Endothelial cell of umbilical vein (primary cell): ENCODE data around the gene INTS4. TPM values are rescaled to one million over a fixed set of nuclear protein-coding genes. Genes with fewer than 3 reads are reported as not detected.

Experiments used
- BruUV-seq: library from RNA; stranded (reverse); fragments of 400-500 nt; replicated peaks from 2 replicates; lab custom pipeline; 2021; lab: Mats Ljungman, UMichigan
- CTCF ChIA-PET: fragments of 300-600, 350-600 bp; sonication (Branson Sonifier 250); formaldehyde crosslinking; loops from one replicate; lab custom pipeline; 2021; ENCODE audit warnings: antibody characterized with exemption, inconsistent platforms; lab: Charles Lee
- POLR2A ChIA-PET: fragments of 300-600, 350-600 bp; sonication (Branson Sonifier 250); formaldehyde crosslinking; loops from one replicate; lab custom pipeline; 2021; ENCODE audit warnings: antibody characterized with exemption, inconsistent platforms; lab: Charles Lee
- DNase-seq: peaks from one replicate; pipeline ENCODE4 v3.0.0-alpha.2; 2011; ENCODE audit warnings: low read depth, low spot score
- FAIRE-seq: peaks from 2 replicates; lab custom pipeline; 2011; peaks lifted over from hg19 to GRCh38; lab: Jason Lieb, UNC
- H2AFZ ChIP-seq: 2 replicates; pipeline ENCODE4 v1.6.0; 2012; ENCODE audit warnings: low read depth, low read length, control low read depth, inconsistent platforms
- H3K27ac ChIP-seq: 2 replicates; pipeline ENCODE4 v1.5.1; 2011; ENCODE audit warnings: low read depth, mild to moderate bottlenecking, control low read depth, low read length, moderate library complexity; ENCODE audit not compliant: insufficient read depth
- H3K27me3 ChIP-seq, 2 experiments: 2 replicates each; pipeline versions ENCODE4 v1.6.0 to v1.6.1; 2011; ENCODE audit warnings: low read length in 2 of 2, mixed read lengths in 1 of 2; ENCODE audit not compliant: control insufficient read depth in 2 of 2, insufficient read depth in 2 of 2
- H3K36me3 ChIP-seq, 2 experiments: 2 replicates in 1 of 2; 3 replicates in 1 of 2; pipeline ENCODE4 v1.5.1; 2011; ENCODE audit warnings: low read length in 2 of 2, mild to moderate bottlenecking in 1 of 2, moderate library complexity in 1 of 2; ENCODE audit not compliant: control insufficient read depth in 2 of 2, insufficient read depth in 2 of 2; ENCODE audit errors: extremely low read depth in 1 of 2
- H3K4me1 ChIP-seq: 3 replicates; pipeline ENCODE4 v1.5.1; 2011; ENCODE audit warnings: mild to moderate bottlenecking, low read length; ENCODE audit not compliant: control insufficient read depth, insufficient read depth; ENCODE audit errors: extremely low read depth
- H3K4me2 ChIP-seq: 2 replicates; pipeline ENCODE4 v1.6.1; 2011; ENCODE audit warnings: low read length, control low read depth, mixed read lengths; ENCODE audit not compliant: insufficient read depth
- H3K4me3 ChIP-seq, 3 experiments: fragments of 200-600 bp in 1 of 3; sonication (generic), shearing (Covaris generic) in 1 of 3; replicated peaks in 1 of 3; 2 replicates each; pipeline ENCODE4 v1.5.1; 2011 to 2016; ENCODE audit warnings: control low read depth in 3 of 3, low read length in 3 of 3, mild to moderate bottlenecking in 2 of 3, inconsistent platforms in 1 of 3, low read depth in 1 of 3, moderate library complexity in 1 of 3; ENCODE audit not compliant: insufficient read depth in 1 of 3
- H3K79me2 ChIP-seq: 2 replicates; pipeline ENCODE4 v1.6.0; 2012; ENCODE audit warnings: low read length, inconsistent platforms; ENCODE audit not compliant: control insufficient read depth, insufficient read depth
- H3K9ac ChIP-seq: replicated peaks from 2 replicates; pipeline ENCODE3; 2011; ENCODE audit warnings: low read length, control low read depth; ENCODE audit not compliant: insufficient read depth; ENCODE audit errors: extremely low read depth
- H3K9me1 ChIP-seq: replicated peaks from 3 replicates; pipeline ENCODE4 v1.6.0; 2011; ENCODE audit warnings: mild to moderate bottlenecking, low read length; ENCODE audit not compliant: control insufficient read depth, insufficient read depth; ENCODE audit errors: extremely low read depth
- H3K9me3 ChIP-seq: replicated peaks from 2 replicates; pipeline ENCODE4 v1.5.1; 2012; ENCODE audit warnings: low read length, inconsistent platforms; ENCODE audit not compliant: control insufficient read depth, insufficient read depth
- H4K20me1 ChIP-seq: replicated peaks from 2 replicates; pipeline ENCODE3; 2011; ENCODE audit warnings: mild to moderate bottlenecking, low read length; ENCODE audit not compliant: control insufficient read depth, insufficient read depth; ENCODE audit errors: extremely low read depth
- EZH2 ChIP-seq: IDR thresholded peaks from 2 replicates; pipeline ENCODE4 v1.6.1; 2012; ENCODE audit warnings: borderline replicate concordance, low read depth, mild to moderate bottlenecking, moderate library complexity, low read length, inconsistent platforms; ENCODE audit not compliant: severe bottlenecking
- FOS ChIP-seq: IDR thresholded peaks from 2 replicates; pipeline ENCODE4 v1.6.1; 2011; ENCODE audit warnings: mild to moderate bottlenecking, low read length, moderate library complexity, borderline replicate concordance; ENCODE audit not compliant: insufficient read depth
- GATA2 ChIP-seq: IDR thresholded peaks from 2 replicates; pipeline ENCODE4 v1.7.0; 2011; ENCODE audit warnings: low read depth, mild to moderate bottlenecking, moderate library complexity, mixed read lengths, low read length; ENCODE audit not compliant: insufficient read length, insufficient read depth
- JUN ChIP-seq: IDR thresholded peaks from 2 replicates; pipeline ENCODE4 v1.6.1; 2011; ENCODE audit warnings: borderline replicate concordance, low read depth; ENCODE audit not compliant: insufficient read length, insufficient read depth
- MYC ChIP-seq: IDR thresholded peaks from one replicate; pipeline ENCODE4 v1.6.1; 2011; ENCODE audit warnings: mild to moderate bottlenecking, low read depth, low read length
- POLR2A ChIP-seq: IDR thresholded peaks from 2 replicates; pipeline ENCODE4 v1.6.1; 2012; ENCODE audit warnings: low read depth, mild to moderate bottlenecking, control low read depth, low read length
- POLR2AphosphoS5 ChIP-seq: IDR thresholded peaks from 2 replicates; pipeline ENCODE4 v1.6.1; 2012; ENCODE audit warnings: low read depth, mild to moderate bottlenecking, control low read depth, low read length, moderate library complexity; ENCODE audit not compliant: insufficient read depth
- dilution Hi-C: fragments of 300-500 bp; cut with MboI; formaldehyde crosslinking; loops from one replicate; pipeline ENCODE4 v1.15.0; 2019; ENCODE audit warnings: low sequenced_read_pairs; ENCODE audit not compliant: extremely low pct_ligation_motif_present
- intact Hi-C: fragments of 100-400 bp; cut with micrococcal nuclease; formaldehyde crosslinking; loops from one replicate; pipeline ENCODE4 v1.10.0; 2022
- polyA plus RNA-seq, 4 experiments: library from polyadenylated mRNA; depleted of rRNA in 3 of 4; stranded (reverse) in 3 of 4; unstranded in 1 of 4; fragments of >200 nt; gene quantifications; 2 replicates each; pipeline versions ENCODE4 v1.2.1 to v1.2.3, GENCODE V29; 2011 to 2012; ENCODE audit warnings: missing spikeins in 1 of 4
- total RNA-seq: library from RNA; stranded (reverse); gene quantifications from 2 replicates; pipeline ENCODE4 v1.2.3, GENCODE V29; 2021
- TF ChIP-seq, protein P1 (sequence below), 2 donors: IDR thresholded peaks; 1 replicate in 1 of 2; 2 replicates in 1 of 2; pipeline ENCODE4 v1.5.1; 2011; ENCODE audit warnings: low read length in 2 of 2, mild to moderate bottlenecking in 2 of 2, moderate library complexity in 2 of 2, control low read depth in 1 of 2, inconsistent platforms in 1 of 2, low read depth in 1 of 2; ENCODE audit not compliant: insufficient read depth in 1 of 2; ENCODE audit errors: extremely low read depth in 1 of 2
- TF ChIP-seq, protein P2 (sequence below): IDR thresholded peaks from 2 replicates; pipeline ENCODE4 v1.6.1; 2011; ENCODE audit not compliant: insufficient read depth, insufficient read length

The INTS4 gene
- total and polyA plus RNA-seq, 2 donors (not counting 3 experiments of a cell fraction or from before 2014, with no cell fraction given): 29.2 to 37.8 TPM

DNA sequence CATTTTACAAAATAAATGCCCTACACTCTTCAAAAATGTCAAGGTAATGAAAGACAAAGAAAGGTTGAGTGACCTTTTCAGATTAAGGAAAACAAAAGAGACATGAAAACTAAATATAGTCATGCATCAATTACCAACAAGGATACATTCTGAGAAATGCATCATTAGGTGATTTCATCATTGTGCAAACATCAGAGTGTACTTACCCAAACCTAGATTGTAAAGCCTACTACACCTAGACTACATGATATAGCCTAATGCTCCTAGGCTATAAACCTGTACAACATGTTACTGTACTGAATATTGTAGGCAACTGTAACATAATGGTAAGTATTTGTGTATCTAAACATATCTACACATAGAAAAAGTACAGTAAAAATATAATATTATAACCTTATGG, 26.7 kb downstream of the INTS4 start:
- Histone ChIP-seq H3K9me1 (no peaks in the 10 kb centered on the region), H3K9me3 (no peaks in the 10 kb centered on the region), H3K27me3 (no peaks in the 10 kb centered on the region), H4K20me1 (no peaks in the 10 kb centered on the region), H3K4me1 (no peaks in the 10 kb centered on the region), H3K79me2 (no peaks in the 10 kb centered on the region), H3K9ac (no peak overlapping the region), H2AFZ (no peak overlapping the region), H3K36me3 (peaks cover 0 to 3% of the 10 kb centered on the region in 2 experiments), H3K4me3 (no peak overlapping the region), H3K4me2 (no peak overlapping the region), H3K27ac (no peak overlapping the region)
- ChIA-PET POLR2A (no interaction called here), CTCF (interaction anchor here (1.2 kb wide), 1 partner anchor 32 kb away, joined by 4 read pairs; no protein-coding TSS in a partner anchor)
- FAIRE-seq (no peak), DNase-seq (no peak)
- dilution Hi-C loops (no loop called here), intact Hi-C loops (no loop called here)
- no TSS peak for BruUV-seq
- TF ChIP-seq FOS (no peak), POLR2A (no peak), EZH2 (no peak), POLR2AphosphoS5 (no peak), JUN (no peak), GATA2 (no peak), MYC (no peak)
- TF ChIP-seq, protein P1, sequence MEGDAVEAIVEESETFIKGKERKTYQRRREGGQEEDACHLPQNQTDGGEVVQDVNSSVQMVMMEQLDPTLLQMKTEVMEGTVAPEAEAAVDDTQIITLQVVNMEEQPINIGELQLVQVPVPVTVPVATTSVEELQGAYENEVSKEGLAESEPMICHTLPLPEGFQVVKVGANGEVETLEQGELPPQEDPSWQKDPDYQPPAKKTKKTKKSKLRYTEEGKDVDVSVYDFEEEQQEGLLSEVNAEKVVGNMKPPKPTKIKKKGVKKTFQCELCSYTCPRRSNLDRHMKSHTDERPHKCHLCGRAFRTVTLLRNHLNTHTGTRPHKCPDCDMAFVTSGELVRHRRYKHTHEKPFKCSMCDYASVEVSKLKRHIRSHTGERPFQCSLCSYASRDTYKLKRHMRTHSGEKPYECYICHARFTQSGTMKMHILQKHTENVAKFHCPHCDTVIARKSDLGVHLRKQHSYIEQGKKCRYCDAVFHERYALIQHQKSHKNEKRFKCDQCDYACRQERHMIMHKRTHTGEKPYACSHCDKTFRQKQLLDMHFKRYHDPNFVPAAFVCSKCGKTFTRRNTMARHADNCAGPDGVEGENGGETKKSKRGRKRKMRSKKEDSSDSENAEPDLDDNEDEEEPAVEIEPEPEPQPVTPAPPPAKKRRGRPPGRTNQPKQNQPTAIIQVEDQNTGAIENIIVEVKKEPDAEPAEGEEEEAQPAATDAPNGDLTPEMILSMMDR (IDR thresholded peaks at IDR 0.05; ENCODE audit: extremely low read depth in 1 of 2, insufficient read depth in 1 of 2, low read depth in 1 of 2, low read length in 2 of 2): no peak
- TF ChIP-seq, protein P2, sequence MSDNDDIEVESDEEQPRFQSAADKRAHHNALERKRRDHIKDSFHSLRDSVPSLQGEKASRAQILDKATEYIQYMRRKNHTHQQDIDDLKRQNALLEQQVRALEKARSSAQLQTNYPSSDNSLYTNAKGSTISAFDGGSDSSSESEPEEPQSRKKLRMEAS: no peak
